Measurements from ENCODE around the gene SLMAP.

- TF ChIP-seq CTCF (IDR thresholded peaks at IDR 0.05) (no peak), POLR2A (IDR thresholded peaks at IDR 0.05) (no peak)
Measured at GRCh38 chr3:57746156-57747010, 9.7 kb upstream of the SLMAP start.

Measured in prostate gland (tissue), 2 donors.